Epidermal melanocyte (primary cell): ENCODE measurements around the gene HOXC12.

Experiments used
- DNase-seq: peaks from one replicate; pipeline ENCODE4 v3.0.0; 2011; ENCODE audit warnings: low spot score; ENCODE audit not compliant: insufficient read length

Gene HOXC12

GRCh38 chr12:53954694-53955035 is at the start of gene HOXC12:
HOXC12 (plus strand) TSS chr12:53954903; CDS start chr12:53954930, 27 bp downstream.
- DNase-seq: no peak

GRCh38 chr12:53907103-53907502 is 47.6 kb upstream of the HOXC12 start:
- DNase-seq: no peak

- no peak for DNase-seq
Measured at GRCh38 chr12:53916788-53917655, 37.7 kb upstream of the HOXC12 start.

- DNase-seq: no peak
Measured at GRCh38 chr12:53924521-53925405, 29.9 kb upstream of the HOXC12 start.

GRCh38 chr12:53927220-53928029 is 27.3 kb upstream of the HOXC12 start:
- DNase-seq: no peak

- no peak for DNase-seq
Measured at GRCh38 chr12:53928054-53928835, 26.5 kb upstream of the HOXC12 start.

GRCh38 chr12:53929527-53929926 is 25.2 kb upstream of the HOXC12 start:
- no peak for DNase-seq

- no peak for DNase-seq
Measured at GRCh38 chr12:53930591-53931255, 24.0 kb upstream of the HOXC12 start.

GRCh38 chr12:53931844-53932581 is 22.7 kb upstream of the HOXC12 start:
- DNase-seq: no peak

GRCh38 chr12:53932915-53933314 is 21.8 kb upstream of the HOXC12 start:
- DNase-seq: no peak

- no peak for DNase-seq
Measured at GRCh38 chr12:53935383-53936341, 19.0 kb upstream of the HOXC12 start.

- DNase-seq: no peak
Measured at GRCh38 chr12:53937099-53937498, 17.6 kb upstream of the HOXC12 start.

- DNase-seq: no peak
Measured at GRCh38 chr12:53937596-53938325, 16.9 kb upstream of the HOXC12 start.

- DNase-seq: peak; percentile 73
Measured at GRCh38 chr12:53938326-53939140, 16.2 kb upstream of the HOXC12 start, which contains the start of gene HOXC13. HOXC13 (plus strand) TSS chr12:53938831; CDS start chr12:53938907, 76 bp downstream.

GRCh38 chr12:53939141-53940108 is 15.3 kb upstream of the HOXC12 start:
- DNase-seq: no peak
